Tongue (tissue), 3 donors: ENCODE data around the gene GNG13. TPM values are rescaled to one million over a fixed set of nuclear protein-coding genes. Genes with fewer than 3 reads are reported as not detected.
A peak's percentile ranks its signal among the peaks of the same experiment; 100 is the strongest.
"Not testable (repeated sequence)": the region's sequence is repeated elsewhere in the genome, so short reads cannot be mapped to it uniquely, and the experiment has no call there.

Source experiments
- DNase-seq: peaks from one replicate; pipeline ENCODE4 v3.0.0-alpha.2; 2015
- small RNA-seq: library from RNA; depleted of rRNA; stranded (forward); fragments of <200 nt; gene quantifications from one replicate; pipeline ENCODE3, GENCODE V24; 2014; ENCODE audit warnings: low replicate concordance
- total RNA-seq: library from RNA; depleted of rRNA; stranded (reverse); fragments of >200 nt; gene quantifications from one replicate; pipeline ENCODE4 v1.2.3, GENCODE V29; 2014

The GNG13 gene
- total RNA-seq, 1 donor from 2014 or later: not detected

DNA sequence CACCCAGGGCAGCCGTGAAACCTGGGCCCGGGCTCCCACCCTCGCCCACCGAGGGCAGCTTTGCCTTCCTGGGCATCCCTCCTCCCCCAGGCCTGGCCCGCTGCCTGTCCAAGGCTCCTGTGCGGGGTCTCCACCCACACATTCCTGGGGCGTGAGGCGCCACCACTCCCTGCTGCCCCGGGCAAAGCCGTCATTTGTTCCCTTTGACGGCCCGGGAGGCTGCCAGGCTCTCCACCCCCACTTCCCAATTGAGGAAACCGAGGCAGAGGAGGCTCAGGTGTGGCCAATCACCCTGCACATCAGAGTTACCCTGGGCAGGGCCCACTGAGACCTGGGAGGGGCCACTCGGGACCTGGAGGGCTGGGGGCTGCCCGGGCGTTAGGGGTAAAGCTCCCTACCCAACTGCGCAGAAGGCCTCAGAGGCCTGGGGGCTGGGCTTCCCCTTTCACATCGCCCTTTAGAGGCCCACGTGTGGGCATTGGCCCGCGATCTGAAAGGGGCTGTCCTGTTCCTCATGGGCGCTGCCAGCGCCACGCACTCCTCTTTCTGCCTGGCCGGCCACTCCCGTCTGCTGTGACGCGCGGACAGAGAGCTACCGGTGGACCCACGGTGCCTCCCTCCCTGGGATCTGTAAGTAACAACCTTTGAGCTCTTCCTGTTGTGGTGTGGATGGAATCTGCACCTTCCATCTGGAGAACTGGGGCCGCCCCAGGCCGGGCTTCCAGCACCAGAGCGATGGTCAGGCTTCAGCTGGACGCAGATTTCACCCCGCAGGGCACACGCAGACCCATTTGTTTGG lies 39.8 kb downstream of the GNG13 start, which contains the start of gene MSLN:
MSLN (plus strand) TSS at position 190 of the 799 bp plus-strand sequence. CDS start 1,947 bp downstream, outside the sequence.
- DNase-seq: no peak

DNA sequence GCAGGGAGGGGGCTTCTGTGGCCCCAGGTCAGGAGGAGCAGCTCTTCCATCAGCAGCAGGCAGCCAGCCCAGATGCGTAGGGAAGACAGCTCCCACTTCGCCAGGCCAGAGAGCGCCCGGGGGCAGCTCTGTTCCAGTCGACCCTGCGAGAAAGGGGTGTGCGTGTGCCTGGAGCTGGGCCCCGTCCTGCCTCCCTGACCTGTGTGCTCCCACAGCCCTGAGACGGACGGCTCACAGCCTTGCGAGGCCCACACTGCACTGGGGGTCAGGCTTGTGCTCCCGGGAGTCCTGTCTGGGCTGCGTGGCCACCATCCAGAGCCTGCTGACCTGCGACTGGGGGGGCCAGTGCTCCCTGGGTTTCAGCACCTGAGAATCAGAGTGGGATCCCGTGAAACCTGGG lies 40.5 kb downstream of the GNG13 start:
- DNase-seq: no peak

DNA sequence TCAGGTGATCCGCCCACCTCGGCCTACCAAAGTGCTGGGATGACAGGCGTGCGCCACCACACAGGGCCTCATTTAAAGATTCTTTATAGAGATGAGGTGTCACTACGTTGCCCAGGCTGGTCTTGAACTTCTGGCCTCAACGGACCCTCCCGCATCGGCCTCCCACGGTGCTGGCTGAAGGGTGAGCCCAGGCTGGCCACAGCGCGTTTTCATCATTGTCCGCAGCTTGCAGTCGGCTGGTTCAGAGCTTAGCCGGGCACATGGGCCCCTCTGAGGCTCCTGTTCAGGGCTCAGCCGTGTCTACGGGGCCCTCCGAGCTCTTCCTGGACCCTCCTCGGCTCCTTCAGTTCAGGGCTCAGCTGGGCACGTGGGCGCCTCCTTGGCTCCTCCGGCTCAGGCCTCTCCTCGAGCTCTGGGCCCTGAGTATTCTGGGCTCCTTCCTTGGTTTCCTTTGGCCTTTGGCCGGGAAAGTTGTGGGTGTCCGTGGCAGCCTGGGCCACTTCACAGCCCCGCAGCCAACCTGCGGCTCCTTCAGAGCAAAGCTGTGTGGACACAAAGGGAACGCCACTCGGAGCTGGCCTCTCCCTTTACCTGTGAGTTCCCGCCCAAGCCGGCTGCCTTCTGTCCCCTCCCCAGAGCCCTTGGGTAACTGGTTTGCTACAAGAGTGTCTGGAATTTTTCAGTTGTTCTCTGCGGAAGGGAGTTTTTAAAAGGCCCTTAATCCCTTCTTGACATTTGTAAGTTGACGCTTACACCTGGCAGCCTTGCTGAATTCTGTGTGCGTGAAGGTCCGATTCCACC lies 41.2 kb downstream of the GNG13 start:
- DNase-seq: peak; percentile 45

DNA sequence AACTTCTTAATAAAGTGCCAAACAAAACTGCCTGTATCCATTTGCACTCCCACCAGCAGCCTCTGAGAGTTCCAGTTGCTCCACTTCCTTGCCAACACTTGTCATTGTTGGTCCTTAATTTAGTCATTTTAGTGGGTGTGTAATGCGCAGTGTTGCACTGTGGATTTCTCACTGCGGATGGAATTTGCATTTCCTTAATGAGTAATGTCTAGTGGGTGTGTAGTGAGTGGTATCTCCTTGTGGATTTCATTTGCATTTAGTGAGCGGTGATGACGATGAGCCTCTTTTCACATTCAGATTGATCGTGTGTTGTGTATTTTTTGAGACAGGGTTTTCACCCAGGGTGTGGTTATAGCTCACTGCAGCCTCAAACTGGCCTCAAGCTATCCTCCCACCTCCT lies 44.1 kb downstream of the GNG13 start:
- DNase-seq: no peak

DNA sequence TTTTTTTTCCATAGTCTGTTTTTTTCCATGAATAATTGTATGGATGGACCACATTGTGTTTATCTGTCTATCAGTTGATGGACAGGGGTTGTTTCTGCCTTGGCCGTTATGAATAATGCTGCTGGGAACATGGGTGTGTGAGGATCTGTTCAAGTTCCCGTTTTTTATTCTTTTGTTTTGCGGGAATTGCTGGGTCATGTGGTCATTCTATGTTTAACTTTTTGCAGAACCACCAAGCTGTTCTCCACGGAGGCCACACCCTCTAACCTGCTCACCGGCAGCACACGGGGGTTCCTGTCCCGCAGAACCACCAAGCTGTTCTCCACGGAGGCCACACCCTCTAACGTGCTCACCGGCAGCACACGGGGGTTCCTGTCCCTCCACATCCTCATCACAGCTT lies 45.9 kb downstream of the GNG13 start:
- DNase-seq: no peak

DNA sequence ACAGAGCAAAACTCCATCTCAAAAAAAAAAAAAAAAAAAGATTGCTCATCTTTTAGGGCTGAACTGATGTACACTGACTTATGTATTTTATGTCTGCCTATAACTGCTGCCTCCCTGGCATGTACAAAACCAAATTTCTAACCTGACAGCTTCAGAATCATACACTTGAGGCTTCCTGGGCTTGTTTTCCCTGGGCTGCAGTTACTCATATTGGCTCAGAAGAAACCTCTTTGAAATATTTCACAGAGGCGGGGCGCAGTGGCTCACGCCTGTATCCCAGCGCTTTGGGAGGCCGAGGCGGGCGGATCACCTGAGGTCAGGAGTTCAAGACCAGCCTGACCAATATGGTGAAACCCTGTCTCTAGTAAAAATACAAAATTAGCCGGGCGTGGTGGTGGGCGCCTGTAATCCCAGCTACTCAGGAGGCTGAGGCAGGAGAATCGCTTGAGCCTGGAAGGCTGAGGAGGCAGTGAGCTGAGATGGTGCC lies 46.4 kb downstream of the GNG13 start:
- not testable (repeated sequence) for DNase-seq

DNA sequence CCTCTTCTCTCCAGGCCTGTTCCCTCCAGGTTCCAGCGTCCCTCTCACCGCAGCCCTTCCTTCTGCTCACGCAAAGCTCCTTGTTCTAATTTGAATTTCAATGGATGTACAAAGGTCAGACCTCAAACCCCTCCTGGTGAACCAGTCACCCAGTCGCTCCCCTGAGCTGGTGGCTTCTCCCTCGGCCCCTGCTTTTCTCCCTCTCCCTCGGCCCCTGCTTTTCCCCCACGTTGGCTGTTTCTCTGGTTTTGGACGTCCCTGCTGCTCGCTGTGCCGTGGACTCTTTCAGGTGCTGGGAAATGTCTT lies 48.6 kb downstream of the GNG13 start:
- no peak for DNase-seq

DNA sequence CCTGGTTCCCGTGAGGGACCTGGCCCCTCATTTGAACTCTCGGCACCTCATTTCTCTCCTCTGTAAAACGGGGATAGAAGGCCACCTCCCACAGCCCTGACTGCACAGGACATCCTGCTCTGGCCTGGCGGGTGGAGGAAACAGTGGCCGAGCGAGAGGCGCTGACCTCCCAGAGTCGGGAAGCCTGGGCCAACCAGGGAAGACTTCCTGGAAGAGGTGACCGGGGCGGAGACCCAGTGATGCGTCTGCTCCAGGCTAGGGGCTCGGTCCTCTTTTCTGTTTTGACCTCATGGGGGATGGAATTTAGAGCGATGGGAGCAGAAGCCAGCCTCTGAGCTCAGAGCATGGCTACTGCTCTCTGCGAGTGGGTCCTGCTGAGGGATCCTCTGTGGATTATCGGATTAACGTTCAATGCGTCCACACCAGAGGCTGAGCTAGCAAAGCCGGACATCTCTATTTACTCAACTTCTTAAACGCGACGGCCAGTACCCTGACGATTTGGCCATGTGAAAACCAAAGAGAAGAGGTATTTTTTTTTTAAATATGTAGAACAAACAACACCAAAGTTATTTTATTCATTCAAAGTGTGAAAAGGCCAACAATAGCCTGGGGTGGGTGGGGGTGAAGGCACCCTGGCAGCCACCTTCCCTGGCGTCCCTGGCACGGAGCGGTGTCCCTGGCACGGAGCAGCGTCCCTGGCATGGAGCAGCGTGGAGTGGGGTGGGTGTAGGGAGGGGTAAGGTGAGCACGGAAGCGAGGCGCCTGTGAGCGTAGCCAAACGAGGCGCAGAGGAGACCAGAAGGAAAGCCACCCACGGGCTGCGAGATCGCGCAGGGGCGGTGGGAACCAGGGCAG lies 49.2 kb downstream of the GNG13 start:
- DNase-seq: no peak

DNA sequence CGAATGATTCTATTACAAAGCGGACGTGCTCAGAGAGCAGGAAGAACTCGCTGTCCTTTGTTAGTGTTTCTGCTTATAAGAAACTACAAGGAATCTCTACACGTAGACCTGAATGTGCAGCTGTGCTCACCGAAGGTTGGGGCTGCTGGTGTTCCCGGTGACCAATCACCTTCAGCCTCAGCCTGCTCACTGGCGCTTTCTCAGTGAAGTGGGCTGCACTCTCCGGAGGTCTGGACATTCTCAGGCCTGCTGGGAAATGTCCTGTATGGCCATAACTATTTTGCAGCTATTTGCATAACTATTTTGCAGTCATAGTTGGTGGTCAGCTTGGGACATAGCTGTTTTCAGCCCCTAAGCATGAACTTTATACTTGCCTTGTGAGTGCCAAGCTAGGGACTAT lies 50.0 kb downstream of the GNG13 start:
- DNase-seq: peak; percentile 73

DNA sequence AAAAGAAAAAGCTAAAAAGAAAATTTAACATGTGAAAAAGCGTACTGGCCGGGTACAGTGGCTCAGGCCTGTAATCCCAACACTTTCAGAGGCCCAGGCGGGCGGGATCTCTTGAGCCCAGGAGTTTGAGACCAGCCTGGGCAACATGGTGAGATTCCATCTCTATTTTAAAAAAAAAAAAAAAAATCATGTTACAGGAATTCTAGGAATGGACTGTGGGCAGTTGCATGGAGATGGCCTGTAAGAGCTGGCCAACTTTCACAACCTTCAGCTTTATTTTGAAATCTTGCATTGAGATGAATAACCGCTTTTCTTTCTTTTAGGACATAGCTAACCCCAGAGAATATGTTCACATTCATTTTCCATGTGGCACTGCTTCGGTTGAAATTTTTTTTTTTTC lies 51.5 kb downstream of the GNG13 start:
- no peak for DNase-seq

Small RNA genes within 50 kb of the gene (small RNA-seq; reads per million reads assigned to genes)
- not detected for gene MIR662

Other genes starting within 250 kb of the GNG13 start
- not detected for gene PRR35, start 240.3 kb downstream of the GNG13 start, total RNA-seq
- gene NHLRC4, start 233.7 kb downstream of the GNG13 start, total RNA-seq: 0.41 TPM
- 9.9 TPM for gene PIGQ, start 230.8 kb downstream of the GNG13 start, total RNA-seq
- gene RAB40C, start 210.7 kb downstream of the GNG13 start, total RNA-seq: 18.2 TPM
- not detected for gene WFIKKN1, start 169.7 kb downstream of the GNG13 start, total RNA-seq
- 36.6 TPM for gene METTL26, start 164.4 kb downstream of the GNG13 start, total RNA-seq
- gene MCRIP2, start 158.9 kb downstream of the GNG13 start, total RNA-seq: 19.7 TPM
- gene WDR90, start 151.4 kb downstream of the GNG13 start, total RNA-seq: 17.1 TPM
- 34.8 TPM for gene RHOT2, start 132.6 kb downstream of the GNG13 start, total RNA-seq
- gene RHBDL1, start 125.1 kb downstream of the GNG13 start, total RNA-seq: 1.2 TPM
- gene STUB1, start 120.3 kb downstream of the GNG13 start, total RNA-seq: 88.1 TPM
- gene JMJD8, start 116.4 kb downstream of the GNG13 start, total RNA-seq: 26.6 TPM
- 6.7 TPM for gene WDR24, start 110.3 kb downstream of the GNG13 start, total RNA-seq
- gene FBXL16, start 94.9 kb downstream of the GNG13 start, total RNA-seq: 1.3 TPM
- gene METRN, start 85.6 kb downstream of the GNG13 start, total RNA-seq: 37.7 TPM
- gene ANTKMT, start 79.6 kb downstream of the GNG13 start, total RNA-seq: 13.4 TPM
- gene CCDC78, start 74.3 kb downstream of the GNG13 start, total RNA-seq: 1.4 TPM
- gene HAGHL, start 73.6 kb downstream of the GNG13 start, total RNA-seq: 1.5 TPM
- gene CIAO3, start 59.7 kb downstream of the GNG13 start, total RNA-seq: 36.1 TPM
- 5.3 TPM for gene MSLN, start 40.0 kb downstream of the GNG13 start, total RNA-seq
- gene RPUSD1, start 12.4 kb downstream of the GNG13 start, total RNA-seq: 11.6 TPM
- 14.9 TPM for gene CHTF18, start 12.1 kb downstream of the GNG13 start, total RNA-seq
- 40.6 TPM for gene LMF1, start 170.2 kb upstream of the GNG13 start, total RNA-seq
- 55.6 TPM for gene SOX8, start 181.0 kb upstream of the GNG13 start, total RNA-seq